ENCODE measurements around the gene PCSK9.
"Not testable (repeated sequence)": the region's sequence is repeated elsewhere in the genome, so short reads cannot be mapped to it uniquely, and the experiment has no call there.

The PCSK9 gene

DNA sequence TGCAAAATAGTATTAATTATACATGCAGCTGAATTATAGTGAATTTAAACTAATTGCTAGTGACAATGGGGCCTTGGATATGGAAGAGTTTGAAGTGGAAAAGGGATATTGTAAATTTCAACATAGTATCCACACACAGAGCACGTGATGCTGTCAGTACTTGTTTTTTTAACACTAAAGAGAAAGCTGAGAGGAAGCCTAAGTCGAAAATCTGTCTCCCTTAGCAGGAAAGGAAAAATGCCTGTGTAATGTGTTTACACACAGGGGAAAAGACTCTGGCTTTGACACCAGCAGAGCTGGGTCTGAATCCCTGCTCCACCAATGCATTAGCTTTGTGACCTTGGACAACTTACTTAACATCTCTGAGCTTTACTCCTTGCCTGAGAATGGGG lies 42.6 kb downstream of the PCSK9 start:
- no peak for DNase-seq

- DNase-seq: no peak
Measured at GRCh38 chr1:55084257-55084656, 44.9 kb downstream of the PCSK9 start.

- no peak for DNase-seq
Measured at GRCh38 chr1:55087439-55087838, 48.1 kb downstream of the PCSK9 start.

GRCh38 chr1:55088413-55088812 lies 49.1 kb downstream of the PCSK9 start:
- DNase-seq: no peak

GRCh38 chr1:55089683-55090082 lies 50.3 kb downstream of the PCSK9 start:
- DNase-seq: no peak

DNA sequence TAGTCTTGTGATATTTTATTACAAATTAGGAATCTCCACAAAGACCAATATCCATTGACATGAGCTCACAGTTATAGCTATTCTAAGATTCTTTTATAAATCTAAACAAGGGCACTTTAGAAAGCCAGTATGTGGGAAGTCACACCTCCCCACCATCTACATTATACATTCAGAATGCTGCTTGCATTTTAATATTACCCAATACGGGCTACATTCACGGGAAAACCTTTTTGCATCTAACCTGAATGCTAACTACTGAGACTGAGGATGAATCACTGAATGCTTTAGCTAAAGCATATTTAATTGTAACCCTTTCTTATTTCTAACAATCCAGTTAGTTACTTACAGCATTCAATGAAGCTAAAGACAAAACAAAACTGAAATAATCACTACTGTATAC lies 53.1 kb downstream of the PCSK9 start:
- DNase-seq: no peak

- DNase-seq: no peak
Measured at GRCh38 chr1:55095095-55095494, 55.7 kb downstream of the PCSK9 start.

GRCh38 chr1:55103891-55104290 lies 64.5 kb downstream of the PCSK9 start:
- DNase-seq: no peak

DNA sequence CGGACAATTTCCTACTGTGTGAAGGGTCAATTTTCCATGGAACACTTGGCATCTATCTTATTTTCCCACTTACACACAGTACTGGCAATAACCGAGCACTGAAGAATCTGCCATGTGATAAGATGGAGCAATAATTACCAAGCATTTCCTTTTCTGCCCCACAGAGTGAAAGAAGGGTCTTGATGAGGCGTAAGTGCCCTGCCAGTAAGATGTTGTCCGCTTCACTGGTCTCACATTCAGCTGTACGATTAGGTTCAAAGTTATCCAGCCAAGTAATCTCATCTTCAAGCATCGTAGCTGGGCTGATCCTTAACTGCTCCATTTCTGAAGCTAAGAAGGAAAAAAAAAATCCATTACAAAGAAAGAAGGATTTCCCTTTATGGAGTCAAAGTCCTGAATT lies 67.8 kb downstream of the PCSK9 start:
- DNase-seq: no peak

DNA sequence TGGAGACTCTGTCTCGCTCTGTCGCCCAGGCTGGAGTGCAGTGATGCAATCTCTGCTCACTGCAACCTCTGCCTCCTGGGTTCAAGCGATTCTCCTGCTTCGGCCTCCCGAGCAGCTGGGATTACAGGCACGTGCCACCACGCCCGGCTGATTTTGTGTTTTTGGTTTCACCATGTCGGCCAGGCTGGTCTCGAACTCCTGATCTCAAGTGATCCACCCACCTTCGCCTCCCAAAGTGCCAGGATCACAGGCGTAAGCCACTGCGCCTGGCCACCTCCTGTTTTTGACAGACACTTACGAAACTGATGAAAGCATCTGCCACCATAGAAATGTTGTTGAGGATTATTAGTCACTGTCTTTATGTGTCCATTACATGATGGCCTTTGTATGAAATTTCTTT lies 69.7 kb downstream of the PCSK9 start:
- DNase-seq: not testable (repeated sequence)

Data from activated CD8-positive, alpha-beta memory T cell treated with anti-CD3 and anti-CD28 coated beads, Interleukin-2, amount 50 U/mL, for 4 hours (primary cell).